OCI-LY3 (cell line): ENCODE measurements around the gene ANKH.

Experiments used
- CTCF ChIP-seq: fragments of 200-600, 300-600 bp; sonication (generic); IDR thresholded peaks from 2 replicates; pipeline ENCODE4 v1.5.1; 2014; ENCODE audit warnings: antibody characterized with exemption, low read length, low read depth
- EZH2phosphoT487 ChIP-seq: fragments of 200-600 bp; shearing (Covaris generic); IDR thresholded peaks from 2 replicates; pipeline ENCODE4 v1.6.1; 2018; ENCODE audit warnings: antibody characterized with exemption, mixed run types, low read depth

GRCh38 chr5:14893381-14893780, 21.8 kb upstream of the ANKH start:
- TF ChIP-seq CTCF (no peak), EZH2phosphoT487 (no peak)
